Ishikawa (cell line): ENCODE measurements around the gene SRGAP1.

Experiments used
- CREB1 ChIP-seq: IDR thresholded peaks from 2 replicates; pipeline ENCODE4 v1.6.1; 2012; ENCODE audit warnings: low read depth
- MAX ChIP-seq: IDR thresholded peaks from 2 replicates; pipeline ENCODE4 v1.6.1; 2012
- RAD21 ChIP-seq: IDR thresholded peaks from 2 replicates; pipeline ENCODE4 v1.6.1; 2012; ENCODE audit warnings: low read depth
- TAF1 ChIP-seq: IDR thresholded peaks from 2 replicates; pipeline ENCODE4 v1.6.1; 2012; ENCODE audit warnings: low read depth, mild to moderate bottlenecking
- USF1 ChIP-seq: IDR thresholded peaks from 2 replicates; pipeline ENCODE4 v1.6.1; 2012

- TF ChIP-seq RAD21, result no peak
- TF ChIP-seq MAX, result no peak
- TF ChIP-seq USF1, result no peak
- no peak for TF ChIP-seq CREB1
- no peak for TF ChIP-seq TAF1
These were observed 83.0 kb downstream of the SRGAP1 start for GRCh38 chr12:63927511-63927910.
